Uterus (tissue), 4 donors: ENCODE results near the gene DLEU7. TPM values are rescaled to one million over a fixed set of nuclear protein-coding genes. Genes with fewer than 3 reads are reported as not detected.

ENCODE experiments used
- DNase-seq, 2 donors: peaks; one replicate each; pipeline ENCODE4 v3.0.0-alpha.2; 2019 to 2020
- H3K27ac ChIP-seq, 2 donors: fragments of 200-600 bp; sonication (generic); 1 replicate in 1 of 2; 2 replicates in 1 of 2; pipeline ENCODE4 v1.5.1; 2016 to 2018
- H3K27me3 ChIP-seq, 2 donors: fragments of 200-600 bp; sonication (generic); one replicate each; pipeline ENCODE4 v1.5.1; 2018 to 2019; ENCODE audit warnings: control low read depth in 1 of 2
- H3K36me3 ChIP-seq, 2 donors: fragments of 200-600 bp; sonication (generic); one replicate each; pipeline ENCODE4 v1.5.1; 2019; ENCODE audit warnings: control low read depth in 1 of 2
- H3K4me1 ChIP-seq, 2 donors: fragments of 200-600 bp; sonication (generic); one replicate each; pipeline ENCODE4 v1.5.1; 2018 to 2019; ENCODE audit warnings: control low read depth in 1 of 2
- H3K4me3 ChIP-seq, 2 donors: fragments of 200-600 bp; sonication (generic); 1 replicate in 1 of 2; 2 replicates in 1 of 2; pipeline ENCODE4 v1.5.1; 2018 to 2019; ENCODE audit warnings: mild to moderate bottlenecking in 1 of 2
- H3K9me3 ChIP-seq, 2 donors: fragments of 200-600 bp; sonication (generic); one replicate each; pipeline ENCODE4 v1.5.1; 2019; ENCODE audit warnings: control low read depth in 1 of 2
- CTCF ChIP-seq, 4 experiments: fragments of 200-600 bp in 2 of 4; fragments of 450-650 bp in 2 of 4; sonication (generic) in 2 of 4; IDR thresholded peaks; one replicate each; pipeline ENCODE4 v1.5.1; 2016 to 2019; ENCODE audit warnings: antibody characterized with exemption in 4 of 4, mild to moderate bottlenecking in 2 of 4, moderate library complexity in 1 of 4
- POLR2A ChIP-seq, 2 donors: fragments of 450-650 bp; IDR thresholded peaks; one replicate each; pipeline ENCODE4 v1.6.1; 2016; ENCODE audit warnings: antibody characterized with exemption in 2 of 2, mild to moderate bottlenecking in 1 of 2, moderate library complexity in 1 of 2
- intact Hi-C: fragments of 100-400 bp; cut with DNase I; formaldehyde crosslinking; loops from one replicate; pipeline ENCODE4 v1.15.1; 2023; ENCODE audit warnings: low total_unique reads
- total RNA-seq, 4 donors: library from RNA; depleted of rRNA in 3 of 4; stranded (reverse); fragments of >200 nt in 3 of 4; gene quantifications; one replicate each; pipeline versions ENCODE4 v1.1.0 to v1.2.4, GENCODE V29; 2014 to 2023
- donor health status: DM: yes; HTN: yes; CAD: no.

The DLEU7 gene
- total RNA-seq, 4 donors from 2014 or later, result not detected

- H3K27ac ChIP-seq, result no peak overlapping the region
- H3K27me3 ChIP-seq, result no peaks in the 10 kb centered on the region
- no peak overlapping the region for H3K4me3 ChIP-seq
- H3K36me3 ChIP-seq, result no peaks in the 10 kb centered on the region
- TF ChIP-seq CTCF (IDR thresholded peaks at IDR 0.05) (no peak), POLR2A (IDR thresholded peaks at IDR 0.05) (no peak)
- no peak for DNase-seq
- H3K9me3 ChIP-seq, result no peaks in the 10 kb centered on the region
- no peaks in the 10 kb centered on the region for H3K4me1 ChIP-seq
- intact Hi-C loops, result no loop called here
These were observed 788 bp upstream of the DLEU7 start for GRCh38 chr13:50844084-50844875.

- Histone ChIP-seq H3K27ac (no peak overlapping the region), H3K9me3 (no peaks in the 10 kb centered on the region), H3K4me1 (no peaks in the 10 kb centered on the region), H3K36me3 (no peaks in the 10 kb centered on the region), H3K4me3 (peak overlapping the region in 1 of 2 donors; percentile 2), H3K27me3 (no peaks in the 10 kb centered on the region)
- intact Hi-C loops, result no loop called here
- DNase-seq, result no peak
- TF ChIP-seq CTCF (IDR thresholded peaks at IDR 0.05) (no peak), POLR2A (IDR thresholded peaks at IDR 0.05) (no peak)
These were observed 569 bp downstream of the DLEU7 start for GRCh38 chr13:50842990-50843256.

- no peaks in the 10 kb centered on the region for H3K27me3 ChIP-seq
- H3K36me3 ChIP-seq, result no peaks in the 10 kb centered on the region
- no peak for DNase-seq
- TF ChIP-seq CTCF (IDR thresholded peaks at IDR 0.05) (no peak), POLR2A (IDR thresholded peaks at IDR 0.05) (no peak)
- intact Hi-C loops, result no loop called here
- no peaks in the 10 kb centered on the region for H3K4me1 ChIP-seq
- no peak overlapping the region for H3K27ac ChIP-seq
- H3K9me3 ChIP-seq, result no peaks in the 10 kb centered on the region
- no peak overlapping the region for H3K4me3 ChIP-seq
These were observed 1.1 kb downstream of the DLEU7 start for GRCh38 chr13:50842251-50842989.

- intact Hi-C loops, result no loop called here
- H3K27ac ChIP-seq, result no peak overlapping the region
- no peak for DNase-seq
These were observed 1.7 kb downstream of the DLEU7 start for GRCh38 chr13:50841786-50842185.

More at GRCh38 chr13:50841786-50842185, 1.7 kb downstream of the DLEU7 start:
- no peaks in the 10 kb centered on the region for H3K36me3 ChIP-seq
- no peaks in the 10 kb centered on the region for H3K9me3 ChIP-seq
- no peaks in the 10 kb centered on the region for H3K4me1 ChIP-seq
- H3K4me3 ChIP-seq, result no peak overlapping the region
- TF ChIP-seq CTCF (IDR thresholded peaks at IDR 0.05) (no peak), POLR2A (IDR thresholded peaks at IDR 0.05) (no peak)
- no peaks in the 10 kb centered on the region for H3K27me3 ChIP-seq
